Stimulated activated CD4-positive, alpha-beta T cell treated with anti-CD3 and anti-CD28 coated beads, Interleukin-4, amount 100 ng/mL, for 4 hours (primary cell): ENCODE results near the gene TRPM3.

Source experiments
- DNase-seq, 2 experiments: peaks; one replicate each; pipeline ENCODE4 v3.0.0-alpha.2; 2020

TRPM3 gene

GRCh38 chr9:70498866-70499265, 622.6 kb downstream of the TRPM3 start:
- DNase-seq = no peak

GRCh38 chr9:70496244-70496643, 625.2 kb downstream of the TRPM3 start:
- DNase-seq = no peak

GRCh38 chr9:70495514-70495913, 625.9 kb downstream of the TRPM3 start:
- DNase-seq = no peak

- DNase-seq = no peak
These were observed 627.2 kb downstream of the TRPM3 start for GRCh38 chr9:70494221-70494620.

- no peak for DNase-seq
These were observed 628.4 kb downstream of the TRPM3 start for GRCh38 chr9:70493029-70493428.

GRCh38 chr9:70492319-70492777, 629.1 kb downstream of the TRPM3 start:
- DNase-seq = no peak

GRCh38 chr9:70491426-70492318, 629.7 kb downstream of the TRPM3 start:
- DNase-seq = no peak

DNA sequence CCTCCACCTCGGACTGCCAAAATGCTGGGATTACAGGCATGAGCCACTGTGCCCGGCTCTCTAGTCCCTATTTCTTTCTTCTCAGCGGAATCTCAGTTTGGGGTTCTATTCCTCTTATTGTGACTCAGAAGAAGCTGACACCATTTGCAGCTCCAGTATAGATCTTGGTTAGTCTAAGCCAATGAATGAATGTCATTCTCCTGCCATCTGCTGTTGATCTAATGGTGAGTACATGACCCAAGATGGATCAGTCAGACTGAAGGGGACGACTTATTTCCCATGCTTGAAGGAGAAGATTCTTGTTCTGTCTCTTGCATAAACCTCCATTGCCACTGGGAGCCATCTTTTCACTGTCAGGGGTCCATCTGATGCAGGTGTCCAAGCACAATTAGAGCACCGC, 630.9 kb downstream of the TRPM3 start:
- DNase-seq = no peak

- DNase-seq = no peak
These were observed 632.7 kb downstream of the TRPM3 start for GRCh38 chr9:70488793-70489105.

DNA sequence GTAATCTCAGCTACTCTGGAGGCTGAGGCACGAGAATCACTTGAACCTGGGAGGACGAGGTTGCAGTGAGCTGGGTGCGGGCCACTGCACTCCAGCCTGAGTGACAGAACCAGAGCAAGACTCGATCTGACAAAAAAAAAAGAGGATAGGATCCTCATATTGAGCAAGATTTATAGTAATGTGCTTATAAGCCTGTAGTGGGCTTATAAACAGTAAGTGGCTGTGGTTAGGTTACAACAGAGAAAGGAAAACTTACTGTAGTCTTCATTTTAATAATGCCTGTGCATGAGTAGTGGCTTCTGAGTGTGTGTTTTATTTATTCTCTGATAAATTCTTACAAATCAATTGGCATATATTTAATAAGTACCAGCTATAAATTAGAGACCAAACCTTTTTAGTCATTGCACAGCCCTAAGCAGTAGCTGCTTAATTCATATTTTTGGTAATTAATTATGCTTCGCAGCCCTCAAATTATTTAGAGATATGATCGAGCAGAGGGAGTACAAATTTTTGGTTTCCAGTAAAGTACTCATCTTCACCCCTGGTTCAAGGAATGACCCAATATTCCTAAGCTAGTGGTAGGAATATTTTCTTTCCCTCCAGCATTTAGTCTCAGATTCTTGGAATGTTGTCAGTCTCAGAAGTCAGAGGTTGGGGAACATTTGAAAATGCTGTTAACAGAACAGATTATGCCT, 633.2 kb downstream of the TRPM3 start:
- no peak for DNase-seq

DNA sequence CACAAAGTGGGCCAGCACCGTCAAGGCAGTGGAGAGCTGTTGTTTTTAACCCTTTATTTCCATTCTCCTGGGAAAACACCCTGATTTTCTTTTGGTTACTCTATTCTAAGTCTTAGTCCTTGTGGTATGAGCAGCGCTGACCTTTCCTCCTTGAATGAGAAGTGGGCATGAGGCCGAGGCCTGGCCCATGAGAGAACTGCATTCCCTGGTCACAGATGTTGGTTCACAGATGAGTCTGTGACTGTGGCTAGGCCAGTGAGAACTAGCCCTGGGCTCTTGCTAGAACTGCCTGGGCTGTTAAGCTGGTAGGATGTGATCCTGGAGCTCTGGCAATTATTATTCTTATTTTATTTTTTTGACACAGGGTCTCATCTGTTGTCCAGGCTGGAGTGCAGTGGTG, 635.3 kb downstream of the TRPM3 start:
- no peak for DNase-seq

DNA sequence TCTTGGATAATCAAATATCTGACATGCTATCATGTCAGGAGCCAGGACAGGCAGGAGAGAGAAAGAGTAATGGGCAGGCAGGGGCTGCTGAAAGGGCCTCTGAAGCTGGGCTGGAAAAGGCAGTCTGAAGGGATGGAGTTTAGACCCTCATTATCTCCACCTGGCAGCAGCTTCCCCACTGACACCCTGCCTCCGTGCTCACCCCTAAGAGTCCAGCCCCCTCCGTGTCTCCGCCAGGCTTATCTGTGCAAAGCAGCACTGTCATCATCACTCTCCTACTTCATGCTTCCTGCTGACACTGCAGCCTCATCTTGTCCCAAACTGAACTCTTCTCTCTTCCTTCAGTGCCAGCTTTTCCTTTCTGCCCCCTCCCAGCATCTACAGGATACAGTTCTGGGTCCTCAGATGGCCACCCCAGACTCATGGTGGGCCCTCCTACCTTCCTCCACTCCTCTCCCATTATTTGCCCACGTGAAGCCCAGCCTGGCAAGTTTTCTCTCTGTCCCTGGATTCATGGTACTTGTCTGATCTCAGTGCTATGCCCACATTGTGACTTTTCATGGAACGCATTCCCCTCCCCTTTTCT, 636.1 kb downstream of the TRPM3 start:
- no peak for DNase-seq

- peak in 1 of 2 experiments; percentile 9 for DNase-seq
These were observed 636.9 kb downstream of the TRPM3 start for GRCh38 chr9:70484232-70485130.

GRCh38 chr9:70481471-70481870, 640.0 kb downstream of the TRPM3 start:
- no peak for DNase-seq

- DNase-seq = no peak
These were observed 640.9 kb downstream of the TRPM3 start for GRCh38 chr9:70480405-70480980.

DNA sequence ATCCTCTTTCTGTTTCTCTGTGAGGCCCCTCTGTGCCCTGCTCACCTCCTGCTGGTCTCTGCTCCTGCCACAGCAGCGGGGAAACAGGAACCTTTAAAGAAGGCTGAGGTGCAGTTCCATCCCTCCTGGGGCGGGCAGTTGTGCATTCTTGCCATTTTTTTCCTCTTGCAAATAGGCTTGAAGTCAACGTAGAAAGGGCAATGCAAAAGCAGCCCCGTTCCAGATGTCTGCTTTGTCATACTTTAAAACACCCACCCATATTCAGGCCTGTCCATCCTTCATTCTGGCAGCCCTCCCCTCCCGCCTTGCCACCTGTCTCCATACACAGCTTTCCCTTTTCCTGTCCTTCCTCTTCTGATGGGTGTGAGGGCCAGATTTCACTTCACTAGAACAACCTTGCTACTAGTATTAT, 641.5 kb downstream of the TRPM3 start:
- DNase-seq = no peak
